ENCODE measurements around the gene SLC16A5.

The SLC16A5 gene

DNA sequence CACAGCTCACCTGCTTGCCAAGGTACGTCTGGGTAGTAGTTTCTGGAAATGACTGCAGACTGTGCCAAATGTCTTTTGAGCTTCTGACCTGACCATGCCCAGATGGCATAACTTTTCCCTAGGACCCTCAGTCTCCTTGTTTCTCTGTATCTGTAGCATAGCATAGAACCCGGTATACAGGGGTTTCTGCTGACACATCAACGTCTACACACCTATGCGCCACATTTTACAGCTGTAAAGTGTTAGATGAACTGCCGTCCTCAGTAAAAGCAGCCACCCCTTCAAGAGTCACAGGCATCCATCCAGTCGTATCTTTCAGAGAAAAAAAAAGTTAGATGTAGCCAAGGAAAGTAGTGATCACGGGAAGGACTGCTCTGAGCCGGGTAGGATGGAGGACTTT is 23.3 kb upstream of the SLC16A5 start:
- TF ChIP-seq EZH2 (optimal IDR thresholded peaks at IDR 0.05; ENCODE audit: low read depth, low read length) (no peak), EZH2phosphoT487 (IDR thresholded peaks at IDR 0.05; ENCODE audit: low read length) (no peak)
- TF ChIP-seq, protein P1, sequence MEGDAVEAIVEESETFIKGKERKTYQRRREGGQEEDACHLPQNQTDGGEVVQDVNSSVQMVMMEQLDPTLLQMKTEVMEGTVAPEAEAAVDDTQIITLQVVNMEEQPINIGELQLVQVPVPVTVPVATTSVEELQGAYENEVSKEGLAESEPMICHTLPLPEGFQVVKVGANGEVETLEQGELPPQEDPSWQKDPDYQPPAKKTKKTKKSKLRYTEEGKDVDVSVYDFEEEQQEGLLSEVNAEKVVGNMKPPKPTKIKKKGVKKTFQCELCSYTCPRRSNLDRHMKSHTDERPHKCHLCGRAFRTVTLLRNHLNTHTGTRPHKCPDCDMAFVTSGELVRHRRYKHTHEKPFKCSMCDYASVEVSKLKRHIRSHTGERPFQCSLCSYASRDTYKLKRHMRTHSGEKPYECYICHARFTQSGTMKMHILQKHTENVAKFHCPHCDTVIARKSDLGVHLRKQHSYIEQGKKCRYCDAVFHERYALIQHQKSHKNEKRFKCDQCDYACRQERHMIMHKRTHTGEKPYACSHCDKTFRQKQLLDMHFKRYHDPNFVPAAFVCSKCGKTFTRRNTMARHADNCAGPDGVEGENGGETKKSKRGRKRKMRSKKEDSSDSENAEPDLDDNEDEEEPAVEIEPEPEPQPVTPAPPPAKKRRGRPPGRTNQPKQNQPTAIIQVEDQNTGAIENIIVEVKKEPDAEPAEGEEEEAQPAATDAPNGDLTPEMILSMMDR (IDR thresholded peaks at IDR 0.05; ENCODE audit: low read length): no peak
- Histone ChIP-seq H3K27me3 (replicated peaks; ENCODE audit: insufficient read depth, low read length) (no peaks in the 10 kb centered on the region), H3K4me3 (ENCODE audit: low read length) (no peak overlapping the region), H3K9ac (ENCODE audit: low read length) (no peak overlapping the region), H3K4me1 (ENCODE audit: low read length) (peaks cover 27% of the 10 kb centered on the region), H3K9me2 (replicated peaks; ENCODE audit: insufficient read depth, low read length) (no peaks in the 10 kb centered on the region), H3K27ac (ENCODE audit: low read length) (no peak overlapping the region), H3F3A (ENCODE audit: insufficient read depth, low read length) (peaks cover 23% of the 10 kb centered on the region), H4K20me1 (ENCODE audit: insufficient read depth, low read length) (no peaks in the 10 kb centered on the region), H2AFZ (ENCODE audit: low read length) (no peak overlapping the region), H3K36me3 (replicated peaks; ENCODE audit: insufficient read depth, low read length) (no peaks in the 10 kb centered on the region; the same call in 1 of the 2 replicates), H3K9me3 (replicated peaks; ENCODE audit: insufficient read depth, low read length) (no peaks in the 10 kb centered on the region), H3K4me2 (ENCODE audit: low read depth, low read length) (no peak overlapping the region), H3K79me2 (ENCODE audit: low read length) (no peaks in the 10 kb centered on the region)
- no peak for DNase-seq

GRCh38 chr17:75064867-75065561 is 22.7 kb upstream of the SLC16A5 start:
- no peaks in the 10 kb centered on the region for H3K9me3 ChIP-seq (replicated peaks; ENCODE audit: insufficient read depth, low read length)
- H2AFZ ChIP-seq (ENCODE audit: low read length): no peak overlapping the region
- no peaks in the 10 kb centered on the region for H4K20me1 ChIP-seq (ENCODE audit: insufficient read depth, low read length)
- H3K36me3 ChIP-seq (replicated peaks; ENCODE audit: insufficient read depth, low read length): no peaks in the 10 kb centered on the region; the same call in 1 of the 2 replicates
- H3K4me2 ChIP-seq (ENCODE audit: low read depth, low read length): peak overlapping the region; percentile 64
- H3K4me3 ChIP-seq (ENCODE audit: low read length): no peak overlapping the region
- peak overlapping the region; percentile 91 for H3K27ac ChIP-seq (ENCODE audit: low read length)
- TF ChIP-seq EZH2 (optimal IDR thresholded peaks at IDR 0.05; ENCODE audit: low read depth, low read length) (no peak), EZH2phosphoT487 (IDR thresholded peaks at IDR 0.05; ENCODE audit: low read length) (no peak)
- TF ChIP-seq, protein P1 (IDR thresholded peaks at IDR 0.05; ENCODE audit: low read length): no peak
- peaks cover 23% of the 10 kb centered on the region for H3F3A ChIP-seq (ENCODE audit: insufficient read depth, low read length)
- no peaks in the 10 kb centered on the region for H3K79me2 ChIP-seq (ENCODE audit: low read length)
- H3K9ac ChIP-seq (ENCODE audit: low read length): peak overlapping the region; percentile 61
- no peaks in the 10 kb centered on the region for H3K9me2 ChIP-seq (replicated peaks; ENCODE audit: insufficient read depth, low read length)
- H3K27me3 ChIP-seq (replicated peaks; ENCODE audit: insufficient read depth, low read length): no peaks in the 10 kb centered on the region
- H3K4me1 ChIP-seq (ENCODE audit: low read length): peaks cover 27% of the 10 kb centered on the region
- no peak for DNase-seq

- H3K36me3 ChIP-seq (replicated peaks; ENCODE audit: insufficient read depth, low read length): no peaks in the 10 kb centered on the region; the same call in 1 of the 2 replicates
- DNase-seq: peak; percentile 49
- no peaks in the 10 kb centered on the region for H3K79me2 ChIP-seq (ENCODE audit: low read length)
- no peaks in the 10 kb centered on the region for H3K27me3 ChIP-seq (replicated peaks; ENCODE audit: insufficient read depth, low read length)
- TF ChIP-seq EZH2phosphoT487 (IDR thresholded peaks at IDR 0.05; ENCODE audit: low read length) (no peak), EZH2 (optimal IDR thresholded peaks at IDR 0.05; ENCODE audit: low read depth, low read length) (no peak)
- TF ChIP-seq, protein P1 (IDR thresholded peaks at IDR 0.05; ENCODE audit: low read length): no peak
- H3K27ac ChIP-seq (ENCODE audit: low read length): peak overlapping the region; percentile 91
- H3K4me3 ChIP-seq (ENCODE audit: low read length): no peak overlapping the region
- H4K20me1 ChIP-seq (ENCODE audit: insufficient read depth, low read length): no peaks in the 10 kb centered on the region
- peak overlapping the region; percentile 11; the same call in 1 of the 2 replicates for H2AFZ ChIP-seq (ENCODE audit: low read length)
- peak overlapping the region; percentile 61 for H3K9ac ChIP-seq (ENCODE audit: low read length)
- H3K4me1 ChIP-seq (ENCODE audit: low read length): peaks cover 27% of the 10 kb centered on the region
- H3F3A ChIP-seq (ENCODE audit: insufficient read depth, low read length): peaks cover 23% of the 10 kb centered on the region
- H3K4me2 ChIP-seq (ENCODE audit: low read depth, low read length): peak overlapping the region; percentile 64
- no peaks in the 10 kb centered on the region for H3K9me2 ChIP-seq (replicated peaks; ENCODE audit: insufficient read depth, low read length)
- H3K9me3 ChIP-seq (replicated peaks; ENCODE audit: insufficient read depth, low read length): no peaks in the 10 kb centered on the region
These were observed 22.1 kb upstream of the SLC16A5 start for GRCh38 chr17:75065562-75066151.

All from MM.1S (cell line).